Measurements from ENCODE around the gene CCDC50. TPM values are rescaled to one million over a fixed set of nuclear protein-coding genes. Genes with fewer than 3 reads are reported as not detected.

The CCDC50 gene
- 155 and 191 TPM in 2 replicates for total RNA-seq

GRCh38 chr3:191328962-191329653, at the start of gene CCDC50:
TSS of gene CCDC50 (plus strand) at chr3:191329394. CDS start at chr3:191329675, 281 bp downstream.

GRCh38 chr3:191329654-191330529, 698 bp downstream of the CCDC50 start, which contains the start of gene UTS2B:
TSS of gene UTS2B (minus strand) at chr3:191330526. CDS start at chr3:191282189, 48,337 bp downstream.

Other genes starting within 250 kb of the CCDC50 start
- gene OSTN, start 130.2 kb upstream of the CCDC50 start, total RNA-seq, result under 0.01 and 0.15 TPM in 2 replicates
- under 0.01 and 0.46 TPM in 2 replicates for gene UTS2B, start 1.1 kb downstream of the CCDC50 start, total RNA-seq
- not detected in 2 replicates for gene PYDC2, start 131.8 kb downstream of the CCDC50 start, total RNA-seq

Measured in epithelial cell of umbilical artery (primary cell).